Measurements from ENCODE around the gene STAT4. TPM values are rescaled to one million over a fixed set of nuclear protein-coding genes. Genes with fewer than 3 reads are reported as not detected.

The STAT4 gene
- total RNA-seq, 1 experiment from 2014 or later = 0.33 TPM

DNA sequence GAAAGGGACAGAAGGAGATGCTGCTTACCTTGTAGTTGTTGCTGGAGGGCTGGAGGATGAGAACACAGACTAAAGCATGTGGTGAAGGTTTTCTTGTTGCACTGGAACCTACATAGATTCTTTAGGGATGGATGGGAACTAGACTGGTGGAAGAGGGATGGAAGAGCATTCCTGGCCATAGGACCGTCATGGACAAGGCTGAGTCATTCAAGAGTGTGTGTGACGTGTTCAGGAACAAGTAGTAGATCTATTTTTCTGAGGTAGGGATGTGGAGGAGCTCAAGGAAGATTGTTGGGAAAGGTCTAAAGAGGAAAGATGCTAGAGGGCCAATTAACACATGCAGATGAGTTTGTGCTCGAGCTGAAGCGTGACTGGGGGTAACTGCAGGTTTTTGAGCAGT lies 6.6 kb downstream of the STAT4 start:
- Histone ChIP-seq H2BK15ac (ENCODE audit: low read depth, low read length) (no peak overlapping the region), H3K14ac (ENCODE audit: insufficient read depth, low read length) (no peak overlapping the region), H2BK5ac (ENCODE audit: insufficient read length, low read length) (no peak overlapping the region), H4K20me1 (ENCODE audit: control insufficient read depth, insufficient read depth, insufficient read length) (no peaks in the 10 kb centered on the region), H3K4me1 (ENCODE audit: insufficient read depth, low read length) (no peaks in the 10 kb centered on the region), H3K9ac (ENCODE audit: extremely low read depth, insufficient read length, low read length) (no peak overlapping the region), H2BK120ac (ENCODE audit: low read depth, low read length, poor library complexity, severe bottlenecking) (no peak overlapping the region), H3K9me3 (ENCODE audit: control insufficient read depth, low read depth, low read length) (no peaks in the 10 kb centered on the region), H3K79me1 (ENCODE audit: insufficient read depth, low read depth, low read length, poor library complexity, severe bottlenecking) (no peaks in the 10 kb centered on the region), H3K23ac (ENCODE audit: insufficient read length, low read depth, low read length) (no peak overlapping the region), H3K23me2 (ENCODE audit: insufficient read length, low read depth, low read length, poor library complexity, severe bottlenecking) (no peaks in the 10 kb centered on the region), H2AFZ (ENCODE audit: low read length) (no peak overlapping the region), H3K56ac (ENCODE audit: insufficient read length, low read depth, low read length) (no peak overlapping the region), H2BK12ac (ENCODE audit: insufficient read length, low read depth, low read length) (no peak overlapping the region), H3K4ac (ENCODE audit: low read depth, low read length) (no peak overlapping the region), H3K18ac (ENCODE audit: insufficient read length, low read depth, low read length) (no peak overlapping the region), H3K27me3 (ENCODE audit: insufficient read depth, low read length) (no peaks in the 10 kb centered on the region), H4K91ac (ENCODE audit: insufficient read length, low read depth, low read length) (no peak overlapping the region), H3K4me2 (ENCODE audit: insufficient read depth, insufficient read length, low read length) (no peak overlapping the region), H3K27ac (ENCODE audit: insufficient read length, low read depth, low read length) (no peak overlapping the region), H3T11ph (ENCODE audit: low read length) (no peak overlapping the region), H2BK20ac (ENCODE audit: low read depth, low read length, poor library complexity, severe bottlenecking) (no peak overlapping the region), H4K5ac (ENCODE audit: insufficient read length, low read depth, low read length) (no peak overlapping the region), H3K79me2 (ENCODE audit: insufficient read depth, low read length) (no peaks in the 10 kb centered on the region), H4K8ac (replicated peaks; ENCODE audit: insufficient read length, low read depth, low read length) (no peak overlapping the region), H2AK5ac (ENCODE audit: insufficient read length, low read length) (no peak overlapping the region)
- H3K27me3 Mint-ChIP-seq (ENCODE audit: low read depth) = peaks cover 14% of the 10 kb centered on the region
- TF ChIP-seq, protein P1, sequence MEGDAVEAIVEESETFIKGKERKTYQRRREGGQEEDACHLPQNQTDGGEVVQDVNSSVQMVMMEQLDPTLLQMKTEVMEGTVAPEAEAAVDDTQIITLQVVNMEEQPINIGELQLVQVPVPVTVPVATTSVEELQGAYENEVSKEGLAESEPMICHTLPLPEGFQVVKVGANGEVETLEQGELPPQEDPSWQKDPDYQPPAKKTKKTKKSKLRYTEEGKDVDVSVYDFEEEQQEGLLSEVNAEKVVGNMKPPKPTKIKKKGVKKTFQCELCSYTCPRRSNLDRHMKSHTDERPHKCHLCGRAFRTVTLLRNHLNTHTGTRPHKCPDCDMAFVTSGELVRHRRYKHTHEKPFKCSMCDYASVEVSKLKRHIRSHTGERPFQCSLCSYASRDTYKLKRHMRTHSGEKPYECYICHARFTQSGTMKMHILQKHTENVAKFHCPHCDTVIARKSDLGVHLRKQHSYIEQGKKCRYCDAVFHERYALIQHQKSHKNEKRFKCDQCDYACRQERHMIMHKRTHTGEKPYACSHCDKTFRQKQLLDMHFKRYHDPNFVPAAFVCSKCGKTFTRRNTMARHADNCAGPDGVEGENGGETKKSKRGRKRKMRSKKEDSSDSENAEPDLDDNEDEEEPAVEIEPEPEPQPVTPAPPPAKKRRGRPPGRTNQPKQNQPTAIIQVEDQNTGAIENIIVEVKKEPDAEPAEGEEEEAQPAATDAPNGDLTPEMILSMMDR (conservative IDR thresholded peaks at IDR 0.05) = no peak
- no peaks in the 10 kb centered on the region for H3K36me3 Mint-ChIP-seq (ENCODE audit: insufficient read depth in 1 of 3, low read depth in 3 of 3)
- no peak overlapping the region for H3K4me3 Mint-ChIP-seq
- WGBS (ENCODE audit: extremely low coverage, insufficient read length, low lambda C conversion rate) = no CpG with 5 or more reads among the region's 4 CpGs
- no peak for DNase-seq
- no peaks in the 10 kb centered on the region for H3K4me1 Mint-ChIP-seq
- no peaks in the 10 kb centered on the region for H3K9me3 Mint-ChIP-seq
- no peak overlapping the region for H3K27ac Mint-ChIP-seq
